Hepatocyte (in vitro differentiated cells): ENCODE measurements around the gene MYH7. TPM values are rescaled to one million over a fixed set of nuclear protein-coding genes. Genes with fewer than 3 reads are reported as not detected.
"Not testable (repeated sequence)": the region's sequence is repeated elsewhere in the genome, so short reads cannot be mapped to it uniquely, and the experiment has no call there.

ENCODE experiments used
- DNase-seq: peaks from one replicate; pipeline ENCODE4 v3.0.0-alpha.2; 2016; ENCODE audit warnings: low spot score
- H2AFZ ChIP-seq: fragments of 200-600 bp; sonication (generic); 2 replicates; pipeline ENCODE4 v1.6.0; 2016; ENCODE audit warnings: antibody characterized with exemption, mild to moderate bottlenecking
- H3K27ac ChIP-seq: fragments of 200-600 bp; sonication (generic); 2 replicates; pipeline ENCODE4 v1.5.1; 2016; ENCODE audit warnings: mild to moderate bottlenecking
- H3K27me3 ChIP-seq: fragments of 200-600 bp; sonication (generic); 2 replicates; pipeline ENCODE4 v1.6.1; 2016
- H3K36me3 ChIP-seq: fragments of 200-600 bp; sonication (generic); replicated peaks from 2 replicates; pipeline ENCODE4 v1.5.1; 2016; ENCODE audit warnings: low read depth; ENCODE audit not compliant: insufficient read depth
- H3K4me1 ChIP-seq: fragments of 200-600 bp; sonication (generic); 2 replicates; pipeline ENCODE4 v1.5.1; 2016; ENCODE audit warnings: mild to moderate bottlenecking, moderate library complexity; ENCODE audit not compliant: insufficient read depth
- H3K4me2 ChIP-seq: fragments of 200-600 bp; sonication (generic); 2 replicates; pipeline ENCODE4 v1.6.0; 2016
- H3K4me3 ChIP-seq: fragments of 200-600 bp; sonication (generic); 2 replicates; pipeline ENCODE4 v1.5.1; 2016; ENCODE audit warnings: mild to moderate bottlenecking
- H3K79me2 ChIP-seq: fragments of 200-600 bp; sonication (generic); 2 replicates; pipeline ENCODE4 v1.6.0; 2017; ENCODE audit warnings: mild to moderate bottlenecking
- H3K9me2 ChIP-seq: fragments of 200-600 bp; sonication (generic); replicated peaks from 2 replicates; pipeline ENCODE4 v1.6.0; 2017; ENCODE audit warnings: mild to moderate bottlenecking; ENCODE audit not compliant: insufficient read depth
- H3K9me3 ChIP-seq: fragments of 200-600 bp; sonication (generic); 2 replicates; pipeline ENCODE4 v1.5.1; 2016; ENCODE audit warnings: low read depth, mild to moderate bottlenecking
- H4K20me1 ChIP-seq: fragments of 200-600 bp; sonication (generic); 2 replicates; pipeline ENCODE4 v1.6.0; 2016; ENCODE audit warnings: mild to moderate bottlenecking; ENCODE audit not compliant: insufficient read depth, poor library complexity, severe bottlenecking
- CTCF ChIP-seq: fragments of 200-600 bp; sonication (generic); IDR thresholded peaks from 2 replicates; pipeline ENCODE4 v1.5.1; 2016; ENCODE audit warnings: antibody characterized with exemption, mild to moderate bottlenecking; ENCODE audit not compliant: poor library complexity
- EZH2 ChIP-seq: fragments of 200-600 bp; sonication (generic); IDR thresholded peaks from 2 replicates; pipeline ENCODE4 v1.6.1; 2016; ENCODE audit warnings: antibody characterized with exemption, mild to moderate bottlenecking, borderline replicate concordance
- EZH2phosphoT487 ChIP-seq: fragments of 200-600 bp; sonication (generic); IDR thresholded peaks from one replicate; pipeline ENCODE4 v1.6.1; 2018; ENCODE audit warnings: antibody characterized with exemption, mild to moderate bottlenecking, low read depth, moderate library complexity; ENCODE audit not compliant: unreplicated experiment, severe bottlenecking
- WGBS: methylation state at CpG from one replicate; pipeline ENCODE4 v1.1.6; 2016; ENCODE audit warnings: low lambda C conversion rate; ENCODE audit errors: missing lambda C conversion rate; 5-methylcytosine and 5-hydroxymethylcytosine counted together
- polyA plus RNA-seq: library from polyadenylated mRNA; unstranded; fragments of >200 nt; fragmentation: Nextera tagmentation; extraction: Ambion mirVana; gene quantifications from 2 replicates; pipeline ENCODE4 v1.2.1, GENCODE V29; 2016
- total RNA-seq: library from RNA; depleted of rRNA; stranded (reverse); fragments of >200 nt; gene quantifications from 2 replicates; pipeline ENCODE4 v1.2.3, GENCODE V29; 2014

MYH7 gene
- total and polyA plus RNA-seq, 2 experiments from 2014 or later: not detected

DNA sequence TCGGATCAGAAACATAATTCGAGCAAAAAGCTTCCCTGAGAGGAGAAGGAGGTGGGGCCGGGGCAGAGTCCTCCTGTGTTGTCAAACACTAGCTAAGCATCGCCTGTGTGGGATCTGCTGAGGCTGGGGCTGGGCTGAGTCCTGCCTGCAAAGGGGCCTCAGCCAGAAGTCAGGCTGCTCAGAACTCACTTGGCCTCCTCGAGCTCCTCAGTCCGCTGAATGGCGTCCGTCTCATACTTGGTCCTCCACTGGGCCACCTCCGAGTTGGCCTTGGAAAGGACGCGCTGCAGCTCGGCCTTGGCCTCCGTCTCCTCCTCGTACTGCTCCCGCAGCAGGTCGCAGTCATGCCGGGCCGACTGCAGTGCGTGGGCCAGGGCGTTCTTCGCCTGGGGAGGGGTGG lies 17.4 kb downstream of the MYH7 start:
- no peak for DNase-seq
- Histone ChIP-seq H3K36me3 (no peaks in the 10 kb centered on the region), H3K4me3 (no peak overlapping the region), H3K9me2 (no peaks in the 10 kb centered on the region), H4K20me1 (no peaks in the 10 kb centered on the region), H2AFZ (no peak overlapping the region), H3K27me3 (no peaks in the 10 kb centered on the region), H3K79me2 (no peaks in the 10 kb centered on the region), H3K27ac (no peak overlapping the region), H3K4me1 (no peaks in the 10 kb centered on the region), H3K4me2 (no peak overlapping the region), H3K9me3 (no peaks in the 10 kb centered on the region)
- 89% methylated on average over 21 of the region's 21 CpGs for WGBS
- TF ChIP-seq EZH2phosphoT487: no peak
- TF ChIP-seq EZH2: no peak
- TF ChIP-seq CTCF: no peak

DNA sequence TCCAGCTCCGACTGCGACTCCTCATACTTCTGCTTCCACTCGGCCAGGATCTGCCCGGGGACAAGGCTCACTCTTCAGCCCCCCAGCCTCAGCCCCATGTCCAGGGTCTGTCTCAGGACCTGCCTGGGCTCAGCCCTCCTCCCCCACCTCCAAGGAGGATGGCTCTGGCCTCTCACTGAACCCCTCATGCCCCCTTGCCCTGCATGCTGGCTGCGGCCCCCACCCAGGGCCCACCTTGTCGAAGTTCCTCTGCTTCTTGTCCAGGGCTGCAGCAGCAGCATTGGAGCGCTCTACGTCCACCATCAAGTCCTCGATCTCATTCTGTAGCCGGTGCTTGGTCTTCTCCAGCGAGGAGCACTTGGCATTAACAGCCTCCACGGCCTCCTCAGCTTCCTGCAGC lies 18.2 kb downstream of the MYH7 start:
- H3K27ac ChIP-seq, H2AFZ ChIP-seq, H3K4me2 ChIP-seq, H3K4me3 ChIP-seq, H3K36me3 ChIP-seq, H3K9me2 ChIP-seq, DNase-seq, H3K27me3 ChIP-seq, H4K20me1 ChIP-seq, H3K4me1 ChIP-seq, H3K79me2 ChIP-seq, H3K9me3 ChIP-seq: not testable (repeated sequence)
- WGBS: 87% methylated on average over 11 of the region's 12 CpGs

- no peak for TF ChIP-seq CTCF
- no peak for TF ChIP-seq EZH2
- no peak for TF ChIP-seq EZH2phosphoT487
- H3K27me3 ChIP-seq: no peaks in the 10 kb centered on the region
- H3K4me1 ChIP-seq: no peaks in the 10 kb centered on the region
- no peaks in the 10 kb centered on the region for H3K36me3 ChIP-seq
- H2AFZ ChIP-seq: no peak overlapping the region
- H3K9me2 ChIP-seq: no peaks in the 10 kb centered on the region
- H3K79me2 ChIP-seq: no peaks in the 10 kb centered on the region
- H3K4me3 ChIP-seq: no peak overlapping the region
- H3K9me3 ChIP-seq: no peaks in the 10 kb centered on the region
- no peaks in the 10 kb centered on the region for H4K20me1 ChIP-seq
- H3K27ac ChIP-seq: no peak overlapping the region
- no peak for DNase-seq
- no peak overlapping the region for H3K4me2 ChIP-seq
- WGBS: 93% methylated on average over 11 of the region's 11 CpGs
Observed at GRCh38 chr14:23416801-23417200, 18.7 kb downstream of the MYH7 start.

- Histone ChIP-seq H4K20me1 (no peaks in the 10 kb centered on the region), H3K4me2 (no peak overlapping the region), H3K4me3 (no peak overlapping the region), H3K4me1 (no peaks in the 10 kb centered on the region), H3K36me3 (no peaks in the 10 kb centered on the region), H3K9me3 (no peaks in the 10 kb centered on the region), H3K27ac (no peak overlapping the region), H3K79me2 (no peaks in the 10 kb centered on the region), H3K27me3 (no peaks in the 10 kb centered on the region), H3K9me2 (no peaks in the 10 kb centered on the region), H2AFZ (no peak overlapping the region)
- DNase-seq: no peak
- WGBS: 83% methylated on average over 21 of the region's 21 CpGs
- TF ChIP-seq EZH2phosphoT487 (no peak), EZH2 (no peak), CTCF (no peak)
Observed at GRCh38 chr14:23415821-23416778, 19.4 kb downstream of the MYH7 start.
